Measurements from ENCODE around the gene RELL1.

RELL1 gene

GRCh38 chr4:37584071-37584470 lies 102.1 kb downstream of the RELL1 start:
- no peak overlapping the region for H3K18ac ChIP-seq (ENCODE audit: low read depth in 1 of 2, low read length in 2 of 2)
- H3K27ac ChIP-seq (ENCODE audit: low read length, poor library complexity, severe bottlenecking) = no peak overlapping the region
- H3K4ac ChIP-seq (ENCODE audit: low read depth in 1 of 2, low read length in 2 of 2) = no peak overlapping the region
- no peak overlapping the region for H3K14ac ChIP-seq (ENCODE audit: low read length in 2 of 2)
- no peak overlapping the region for H3K23ac ChIP-seq (ENCODE audit: low read length in 2 of 2)
- H2BK120ac ChIP-seq (ENCODE audit: low read depth, low read length) = no peak overlapping the region
- H3K36me3 ChIP-seq (ENCODE audit: control insufficient read depth in 1 of 2, insufficient read depth in 2 of 2, low read depth in 1 of 2, low read length in 2 of 2) = no peaks in the 10 kb centered on the region
- H3K4me2 ChIP-seq (ENCODE audit: low read length, poor library complexity, severe bottlenecking) = no peak overlapping the region
- H2AFZ ChIP-seq (ENCODE audit: low read depth, low read length) = no peak overlapping the region
- H3K4me3 ChIP-seq (ENCODE audit: insufficient read depth in 1 of 2, low read depth in 1 of 2, low read length in 2 of 2) = no peak overlapping the region
- H3K4me1 ChIP-seq (ENCODE audit: control insufficient read depth, insufficient read depth, low read depth, low read length) = peaks cover 4% of the 10 kb centered on the region
- DNase-seq = no peak
- H3K27me3 ChIP-seq (ENCODE audit: control insufficient read depth in 1 of 2, insufficient read depth in 1 of 2, low read length in 2 of 2) = no peaks in the 10 kb centered on the region
- no peak overlapping the region for H2BK12ac ChIP-seq (ENCODE audit: low read length in 2 of 2)
- no peak overlapping the region for H4K8ac ChIP-seq (ENCODE audit: low read length)
- H3K79me1 ChIP-seq (replicated peaks; ENCODE audit: low read length, poor library complexity, severe bottlenecking) = no peaks in the 10 kb centered on the region
- no peak overlapping the region for H2BK5ac ChIP-seq (ENCODE audit: low read depth, low read length, poor library complexity, severe bottlenecking)
- peaks cover 32% of the 10 kb centered on the region for H3K9me3 ChIP-seq (ENCODE audit: control insufficient read depth, low read length)
- no peak overlapping the region for H2AK5ac ChIP-seq (ENCODE audit: low read length, severe bottlenecking)
- H3K9ac ChIP-seq (ENCODE audit: low read length) = no peak overlapping the region
- no peak overlapping the region for H2BK15ac ChIP-seq (ENCODE audit: low read depth, poor library complexity, severe bottlenecking)
- 93% methylated on average over 8 of the region's 8 CpGs for WGBS
- no peak overlapping the region for H4K91ac ChIP-seq (ENCODE audit: low read length)

GRCh38 chr4:37573566-37573965 lies 112.6 kb downstream of the RELL1 start:
- Histone ChIP-seq H2AK5ac (ENCODE audit: low read length, severe bottlenecking) (no peak overlapping the region), H3K4me1 (ENCODE audit: control insufficient read depth, insufficient read depth, low read depth, low read length) (no peaks in the 10 kb centered on the region), H3K18ac (ENCODE audit: low read depth in 1 of 2, low read length in 2 of 2) (no peak overlapping the region), H2AFZ (ENCODE audit: low read depth, low read length) (no peak overlapping the region), H3K36me3 (ENCODE audit: control insufficient read depth in 1 of 2, insufficient read depth in 2 of 2, low read depth in 1 of 2, low read length in 2 of 2) (no peaks in the 10 kb centered on the region), H3K79me1 (replicated peaks; ENCODE audit: low read length, poor library complexity, severe bottlenecking) (no peaks in the 10 kb centered on the region), H2BK12ac (ENCODE audit: low read length in 2 of 2) (no peak overlapping the region), H3K4me2 (ENCODE audit: low read length, poor library complexity, severe bottlenecking) (no peak overlapping the region), H3K4me3 (ENCODE audit: insufficient read depth in 1 of 2, low read depth in 1 of 2, low read length in 2 of 2) (no peak overlapping the region), H4K91ac (ENCODE audit: low read length) (no peak overlapping the region), H2BK5ac (ENCODE audit: low read depth, low read length, poor library complexity, severe bottlenecking) (no peak overlapping the region), H2BK15ac (ENCODE audit: low read depth, poor library complexity, severe bottlenecking) (no peak overlapping the region), H4K8ac (ENCODE audit: low read length) (no peak overlapping the region), H3K9ac (ENCODE audit: low read length) (no peak overlapping the region), H3K27me3 (ENCODE audit: control insufficient read depth in 1 of 2, insufficient read depth in 1 of 2, low read length in 2 of 2) (no peaks in the 10 kb centered on the region), H3K27ac (ENCODE audit: low read length, poor library complexity, severe bottlenecking) (no peak overlapping the region), H3K9me3 (ENCODE audit: control insufficient read depth, low read length) (peaks cover 7% of the 10 kb centered on the region), H3K23ac (ENCODE audit: low read length in 2 of 2) (no peak overlapping the region), H3K4ac (ENCODE audit: low read depth in 1 of 2, low read length in 2 of 2) (no peak overlapping the region), H2BK120ac (ENCODE audit: low read depth, low read length) (no peak overlapping the region), H3K14ac (ENCODE audit: low read length in 2 of 2) (no peak overlapping the region)
- DNase-seq = no peak

GRCh38 chr4:37568489-37568888 lies 117.7 kb downstream of the RELL1 start:
- Histone ChIP-seq H2BK15ac (ENCODE audit: low read depth, poor library complexity, severe bottlenecking) (no peak overlapping the region), H3K27ac (ENCODE audit: low read length, poor library complexity, severe bottlenecking) (no peak overlapping the region), H2BK12ac (ENCODE audit: low read length in 2 of 2) (no peak overlapping the region), H3K9ac (ENCODE audit: low read length) (no peak overlapping the region), H3K27me3 (ENCODE audit: control insufficient read depth in 1 of 2, insufficient read depth in 1 of 2, low read length in 2 of 2) (no peaks in the 10 kb centered on the region), H4K8ac (ENCODE audit: low read length) (no peak overlapping the region), H3K4me2 (ENCODE audit: low read length, poor library complexity, severe bottlenecking) (no peak overlapping the region), H3K79me1 (replicated peaks; ENCODE audit: low read length, poor library complexity, severe bottlenecking) (no peaks in the 10 kb centered on the region), H3K14ac (ENCODE audit: low read length in 2 of 2) (no peak overlapping the region), H2AFZ (ENCODE audit: low read depth, low read length) (no peak overlapping the region), H2BK120ac (ENCODE audit: low read depth, low read length) (no peak overlapping the region), H3K4me3 (ENCODE audit: insufficient read depth in 1 of 2, low read depth in 1 of 2, low read length in 2 of 2) (no peak overlapping the region), H3K18ac (ENCODE audit: low read depth in 1 of 2, low read length in 2 of 2) (no peak overlapping the region), H3K36me3 (ENCODE audit: control insufficient read depth in 1 of 2, insufficient read depth in 2 of 2, low read depth in 1 of 2, low read length in 2 of 2) (no peaks in the 10 kb centered on the region), H2BK5ac (ENCODE audit: low read depth, low read length, poor library complexity, severe bottlenecking) (no peak overlapping the region), H4K91ac (ENCODE audit: low read length) (no peak overlapping the region), H3K9me3 (ENCODE audit: control insufficient read depth, low read length) (no peaks in the 10 kb centered on the region), H3K4me1 (ENCODE audit: control insufficient read depth, insufficient read depth, low read depth, low read length) (peaks cover 3% of the 10 kb centered on the region), H2AK5ac (ENCODE audit: low read length, severe bottlenecking) (no peak overlapping the region), H3K23ac (ENCODE audit: low read length in 2 of 2) (no peak overlapping the region), H3K4ac (ENCODE audit: low read depth in 1 of 2, low read length in 2 of 2) (no peak overlapping the region)
- WGBS = 73% methylated on average over 7 of the region's 7 CpGs
- DNase-seq = no peak

GRCh38 chr4:37567836-37568235 lies 118.3 kb downstream of the RELL1 start:
- Histone ChIP-seq H3K14ac (ENCODE audit: low read length in 2 of 2) (no peak overlapping the region), H3K4me1 (ENCODE audit: control insufficient read depth, insufficient read depth, low read depth, low read length) (peaks cover 3% of the 10 kb centered on the region), H2BK120ac (ENCODE audit: low read depth, low read length) (no peak overlapping the region), H2BK5ac (ENCODE audit: low read depth, low read length, poor library complexity, severe bottlenecking) (no peak overlapping the region), H3K9ac (ENCODE audit: low read length) (no peak overlapping the region), H3K18ac (ENCODE audit: low read depth in 1 of 2, low read length in 2 of 2) (no peak overlapping the region), H3K4ac (ENCODE audit: low read depth in 1 of 2, low read length in 2 of 2) (no peak overlapping the region), H2BK15ac (ENCODE audit: low read depth, poor library complexity, severe bottlenecking) (no peak overlapping the region), H3K4me2 (ENCODE audit: low read length, poor library complexity, severe bottlenecking) (no peak overlapping the region), H3K27ac (ENCODE audit: low read length, poor library complexity, severe bottlenecking) (no peak overlapping the region), H2AFZ (ENCODE audit: low read depth, low read length) (no peak overlapping the region), H4K8ac (ENCODE audit: low read length) (no peak overlapping the region), H2AK5ac (ENCODE audit: low read length, severe bottlenecking) (no peak overlapping the region), H3K4me3 (ENCODE audit: insufficient read depth in 1 of 2, low read depth in 1 of 2, low read length in 2 of 2) (no peak overlapping the region), H3K23ac (ENCODE audit: low read length in 2 of 2) (no peak overlapping the region), H3K36me3 (ENCODE audit: control insufficient read depth in 1 of 2, insufficient read depth in 2 of 2, low read depth in 1 of 2, low read length in 2 of 2) (no peaks in the 10 kb centered on the region), H3K9me3 (ENCODE audit: control insufficient read depth, low read length) (no peaks in the 10 kb centered on the region), H4K91ac (ENCODE audit: low read length) (no peak overlapping the region), H3K27me3 (ENCODE audit: control insufficient read depth in 1 of 2, insufficient read depth in 1 of 2, low read length in 2 of 2) (no peaks in the 10 kb centered on the region), H2BK12ac (ENCODE audit: low read length in 2 of 2) (no peak overlapping the region), H3K79me1 (replicated peaks; ENCODE audit: low read length, poor library complexity, severe bottlenecking) (no peaks in the 10 kb centered on the region)
- 100% methylated on average over 1 of the region's 2 CpGs for WGBS
- DNase-seq = no peak
